ENCODE results near the gene SERPINB3.

SERPINB3 gene

DNA sequence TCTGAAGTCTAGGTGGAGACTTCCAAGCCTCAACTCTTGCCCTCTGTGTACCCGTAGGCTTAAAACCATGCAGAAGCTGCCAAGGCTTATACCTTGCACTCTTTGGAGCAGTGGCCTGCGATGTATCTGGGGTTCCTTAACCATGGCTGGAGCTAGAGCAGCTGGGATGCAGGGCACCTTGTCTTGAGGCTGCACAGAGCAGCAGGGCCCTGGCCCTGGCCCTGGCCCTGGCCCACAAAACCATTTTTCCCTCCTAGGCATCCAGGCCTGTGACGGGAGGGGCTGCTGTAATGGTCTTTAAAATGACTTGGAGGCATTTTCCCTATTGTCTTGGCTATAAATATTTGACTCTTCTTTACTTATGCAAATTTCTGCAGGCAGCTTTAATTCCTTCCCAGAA, 36.8 kb downstream of the SERPINB3 start:
- TF ChIP-seq, protein P1, sequence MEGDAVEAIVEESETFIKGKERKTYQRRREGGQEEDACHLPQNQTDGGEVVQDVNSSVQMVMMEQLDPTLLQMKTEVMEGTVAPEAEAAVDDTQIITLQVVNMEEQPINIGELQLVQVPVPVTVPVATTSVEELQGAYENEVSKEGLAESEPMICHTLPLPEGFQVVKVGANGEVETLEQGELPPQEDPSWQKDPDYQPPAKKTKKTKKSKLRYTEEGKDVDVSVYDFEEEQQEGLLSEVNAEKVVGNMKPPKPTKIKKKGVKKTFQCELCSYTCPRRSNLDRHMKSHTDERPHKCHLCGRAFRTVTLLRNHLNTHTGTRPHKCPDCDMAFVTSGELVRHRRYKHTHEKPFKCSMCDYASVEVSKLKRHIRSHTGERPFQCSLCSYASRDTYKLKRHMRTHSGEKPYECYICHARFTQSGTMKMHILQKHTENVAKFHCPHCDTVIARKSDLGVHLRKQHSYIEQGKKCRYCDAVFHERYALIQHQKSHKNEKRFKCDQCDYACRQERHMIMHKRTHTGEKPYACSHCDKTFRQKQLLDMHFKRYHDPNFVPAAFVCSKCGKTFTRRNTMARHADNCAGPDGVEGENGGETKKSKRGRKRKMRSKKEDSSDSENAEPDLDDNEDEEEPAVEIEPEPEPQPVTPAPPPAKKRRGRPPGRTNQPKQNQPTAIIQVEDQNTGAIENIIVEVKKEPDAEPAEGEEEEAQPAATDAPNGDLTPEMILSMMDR (IDR thresholded peaks at IDR 0.05; ENCODE audit: low read length, missing control alignments): no peak
- no peak for DNase-seq (ENCODE audit: low read depth)
- H3K4me3 ChIP-seq (replicated peaks; ENCODE audit: low read depth, low read length): no peak overlapping the region

DNA sequence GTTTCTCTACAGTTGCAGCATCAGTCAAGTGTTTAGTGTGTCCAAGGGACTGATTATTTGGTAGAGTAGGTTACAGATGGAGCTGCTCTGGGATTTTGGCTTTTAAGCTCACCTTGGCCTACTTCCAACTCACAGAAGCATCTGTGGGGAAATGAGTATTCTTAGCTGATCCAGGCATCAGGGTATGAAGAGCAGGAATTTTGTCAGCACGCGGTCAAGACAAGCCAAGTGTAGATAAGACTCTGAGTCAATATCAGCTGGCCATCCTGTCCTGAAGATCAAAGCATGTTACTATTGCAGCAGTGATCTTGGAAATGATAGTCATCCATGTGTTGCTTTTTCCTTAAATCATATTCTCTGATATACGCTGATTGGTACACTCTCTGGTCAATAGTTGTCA, 42.0 kb downstream of the SERPINB3 start:
- TF ChIP-seq, protein P1 (IDR thresholded peaks at IDR 0.05; ENCODE audit: low read length, missing control alignments): no peak
- H3K4me3 ChIP-seq (replicated peaks; ENCODE audit: low read depth, low read length): no peak overlapping the region
- DNase-seq (ENCODE audit: low read depth): no peak

DNA sequence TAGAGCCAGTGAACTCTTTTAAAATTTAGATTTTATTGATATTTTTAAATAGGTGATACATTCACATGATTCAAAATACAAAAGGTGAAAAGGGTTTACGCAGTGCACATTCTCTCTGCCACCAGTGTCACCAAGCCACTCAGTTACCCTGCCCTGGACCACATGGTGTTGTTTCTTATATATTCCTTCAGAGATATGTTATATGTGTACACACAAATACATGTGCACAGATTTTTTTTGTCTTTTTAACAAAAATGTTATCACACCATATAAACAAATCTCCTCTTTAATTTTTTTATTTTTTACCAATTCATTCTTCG, 43.8 kb downstream of the SERPINB3 start:
- no peak overlapping the region for H3K4me3 ChIP-seq (replicated peaks; ENCODE audit: low read depth, low read length)
- no peak for DNase-seq (ENCODE audit: low read depth)
- TF ChIP-seq, protein P1 (IDR thresholded peaks at IDR 0.05; ENCODE audit: low read length, missing control alignments): no peak

DNA sequence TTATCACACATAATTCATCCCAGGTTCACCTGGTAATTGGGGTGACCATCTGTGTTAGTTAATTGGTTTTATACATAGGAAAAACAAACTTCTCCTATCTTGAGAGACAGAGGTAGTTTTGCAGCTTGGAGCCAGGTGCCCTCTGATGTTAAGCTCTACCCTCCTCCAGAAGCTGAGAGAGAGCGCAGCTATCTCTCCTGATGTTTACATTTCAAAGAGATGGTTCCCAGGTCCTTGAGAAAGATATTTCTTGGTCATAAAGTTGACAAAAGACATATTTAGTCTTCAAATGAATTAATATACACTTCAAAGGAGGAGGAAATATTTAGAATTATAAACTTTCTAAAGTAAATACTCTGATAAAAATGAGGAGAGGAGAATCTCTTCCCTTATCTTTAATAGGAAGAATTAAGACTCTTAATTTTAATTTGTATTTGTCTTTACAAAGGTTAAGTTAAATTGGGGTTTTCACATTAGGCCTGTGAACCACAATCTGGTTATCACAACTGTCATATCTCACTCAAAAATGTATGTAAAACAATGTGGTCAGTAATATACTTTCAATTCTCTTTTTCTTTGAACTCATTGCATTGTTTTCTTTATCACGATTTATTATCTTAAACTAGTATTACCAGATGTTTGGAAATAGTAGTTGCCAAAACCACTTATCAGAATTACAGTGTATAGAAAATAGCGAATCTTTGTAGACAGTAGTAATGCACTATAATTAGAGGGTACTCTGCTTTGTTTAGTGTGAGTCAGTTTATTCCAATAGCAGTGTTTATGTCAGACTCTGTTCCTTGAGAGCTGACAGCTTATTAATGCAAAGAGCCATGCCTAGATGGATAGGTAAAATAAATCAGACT, 44.4 kb downstream of the SERPINB3 start:
- DNase-seq (ENCODE audit: low read depth): no peak
- no peak overlapping the region for H3K4me3 ChIP-seq (replicated peaks; ENCODE audit: low read depth, low read length)
- TF ChIP-seq, protein P1 (IDR thresholded peaks at IDR 0.05; ENCODE audit: low read length, missing control alignments): no peak

DNA sequence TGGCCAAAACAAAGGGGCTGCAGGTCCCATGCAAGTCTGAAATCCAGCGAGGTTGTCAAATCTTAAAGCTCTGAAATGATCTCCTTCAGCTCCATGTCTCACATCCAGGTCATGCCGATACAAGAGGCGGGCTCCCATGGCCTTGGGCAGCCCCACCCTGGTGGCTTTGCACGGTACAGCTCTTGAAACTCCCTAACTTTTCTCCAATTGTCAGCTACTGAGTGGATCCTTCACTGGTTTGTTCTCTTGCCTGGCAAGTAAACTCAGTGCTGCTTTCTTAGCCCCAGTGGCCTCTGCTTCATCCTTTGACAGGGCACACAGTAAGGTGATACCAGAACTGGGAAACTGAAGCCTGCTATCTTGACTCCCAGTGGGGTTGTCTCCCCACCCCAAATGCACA, 48.3 kb downstream of the SERPINB3 start:
- no peak overlapping the region for H3K4me3 ChIP-seq (replicated peaks; ENCODE audit: low read depth, low read length)
- TF ChIP-seq, protein P1 (IDR thresholded peaks at IDR 0.05; ENCODE audit: low read length, missing control alignments): no peak
- DNase-seq (ENCODE audit: low read depth): no peak

DNA sequence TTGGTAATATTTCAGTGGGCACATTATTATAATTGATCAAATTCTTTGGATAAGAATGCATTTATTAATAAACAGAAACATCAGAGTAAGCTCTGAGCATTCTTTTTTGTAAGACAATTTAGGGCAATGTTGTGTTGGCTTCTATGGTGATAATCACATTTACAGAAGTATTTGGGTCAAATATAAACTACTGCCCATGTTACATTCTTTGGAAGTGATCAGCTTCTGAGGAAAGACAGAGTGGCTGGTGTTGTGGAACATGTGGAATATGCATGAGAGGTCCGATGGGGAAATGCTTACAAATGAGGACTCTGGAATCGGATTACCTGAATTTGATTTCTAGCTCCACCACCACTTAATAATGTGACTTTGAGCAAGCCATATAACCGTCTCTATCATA, 55.2 kb downstream of the SERPINB3 start:
- H3K4me3 ChIP-seq (replicated peaks; ENCODE audit: low read depth, low read length): no peak overlapping the region
- TF ChIP-seq, protein P1 (IDR thresholded peaks at IDR 0.05; ENCODE audit: low read length, missing control alignments): no peak

More for the DNA sequence above, 55.2 kb downstream of the SERPINB3 start:
- no peak for DNase-seq (ENCODE audit: low read depth)
